ENCODE data around the gene MTMR12. TPM values are rescaled to one million over a fixed set of nuclear protein-coding genes. Genes with fewer than 3 reads are reported as not detected.
A peak's percentile ranks its signal among the peaks of the same experiment; 100 is the strongest.

Gene MTMR12
- total and polyA plus RNA-seq, 2 of the 13 experiments (the other 11 are each of a cell fraction or from before 2014, with no cell fraction given), result 23.4 to 36.6 TPM

DNA sequence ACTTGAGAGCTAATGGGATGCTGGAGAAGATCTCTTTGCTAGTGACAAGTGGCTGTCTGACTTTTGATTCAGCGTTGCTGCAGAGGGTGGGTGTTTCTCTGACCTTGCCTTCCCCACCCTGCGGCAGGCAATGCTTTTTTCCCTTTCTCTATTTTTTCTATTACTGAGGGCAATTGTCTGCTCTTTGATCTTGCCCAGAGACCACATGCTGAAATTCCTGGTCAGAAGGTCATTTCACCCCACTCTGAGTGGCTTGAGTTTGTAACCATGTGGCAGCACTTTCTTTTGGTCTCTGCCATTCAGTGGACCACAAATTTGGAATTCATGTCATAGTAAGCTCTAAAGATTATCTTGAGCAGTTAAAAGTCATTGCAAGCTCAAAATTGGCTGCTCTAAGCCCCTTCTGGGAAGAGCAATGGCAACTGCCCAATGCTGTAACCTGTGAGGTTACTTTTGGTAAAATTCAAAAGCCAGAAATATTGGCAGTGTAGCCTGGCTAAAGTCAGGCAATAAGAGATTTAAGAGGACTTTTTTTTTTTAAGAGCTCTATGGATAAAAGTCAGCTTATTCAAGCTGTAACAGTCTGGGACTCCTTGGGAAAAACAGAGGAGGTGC lies 30.4 kb upstream of the MTMR12 start (continued):
- TF ChIP-seq ZMYM2 (CRISPR knock-in tag; IDR thresholded peaks at IDR 0.05), result no peak
- TF ChIP-seq, protein P1, sequence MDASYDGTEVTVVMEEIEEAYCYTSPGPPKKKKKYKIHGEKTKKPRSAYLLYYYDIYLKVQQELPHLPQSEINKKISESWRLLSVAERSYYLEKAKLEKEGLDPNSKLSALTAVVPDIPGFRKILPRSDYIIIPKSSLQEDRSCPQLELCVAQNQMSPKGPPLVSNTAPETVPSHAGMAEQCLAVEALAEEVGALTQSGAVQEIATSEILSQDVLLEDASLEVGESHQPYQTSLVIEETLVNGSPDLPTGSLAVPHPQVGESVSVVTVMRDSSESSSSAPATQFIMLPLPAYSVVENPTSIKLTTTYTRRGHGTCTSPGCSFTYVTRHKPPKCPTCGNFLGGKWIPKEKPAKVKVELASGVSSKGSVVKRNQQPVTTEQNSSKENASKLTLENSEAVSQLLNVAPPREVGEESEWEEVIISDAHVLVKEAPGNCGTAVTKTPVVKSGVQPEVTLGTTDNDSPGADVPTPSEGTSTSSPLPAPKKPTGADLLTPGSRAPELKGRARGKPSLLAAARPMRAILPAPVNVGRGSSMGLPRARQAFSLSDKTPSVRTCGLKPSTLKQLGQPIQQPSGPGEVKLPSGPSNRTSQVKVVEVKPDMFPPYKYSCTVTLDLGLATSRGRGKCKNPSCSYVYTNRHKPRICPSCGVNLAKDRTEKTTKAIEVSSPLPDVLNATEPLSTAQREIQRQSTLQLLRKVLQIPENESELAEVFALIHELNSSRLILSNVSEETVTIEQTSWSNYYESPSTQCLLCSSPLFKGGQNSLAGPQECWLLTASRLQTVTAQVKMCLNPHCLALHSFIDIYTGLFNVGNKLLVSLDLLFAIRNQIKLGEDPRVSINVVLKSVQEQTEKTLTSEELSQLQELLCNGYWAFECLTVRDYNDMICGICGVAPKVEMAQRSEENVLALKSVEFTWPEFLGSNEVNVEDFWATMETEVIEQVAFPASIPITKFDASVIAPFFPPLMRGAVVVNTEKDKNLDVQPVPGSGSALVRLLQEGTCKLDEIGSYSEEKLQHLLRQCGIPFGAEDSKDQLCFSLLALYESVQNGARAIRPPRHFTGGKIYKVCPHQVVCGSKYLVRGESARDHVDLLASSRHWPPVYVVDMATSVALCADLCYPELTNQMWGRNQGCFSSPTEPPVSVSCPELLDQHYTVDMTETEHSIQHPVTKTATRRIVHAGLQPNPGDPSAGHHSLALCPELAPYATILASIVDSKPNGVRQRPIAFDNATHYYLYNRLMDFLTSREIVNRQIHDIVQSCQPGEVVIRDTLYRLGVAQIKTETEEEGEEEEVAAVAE (CRISPR knock-in tag; IDR thresholded peaks at IDR 0.05; ENCODE audit: borderline replicate concordance), result no peak
- peak; percentile 65 for TF ChIP-seq NCOA2 (CRISPR knock-in tag; IDR thresholded peaks at IDR 0.05)
- 0 out of 2 replicates have a peak, but pooled peaks have one; percentile 64 for TF ChIP-seq RFXAP (CRISPR knock-in tag; IDR thresholded peaks at IDR 0.05; ENCODE audit: borderline replicate concordance)
- TF ChIP-seq, protein P2, sequence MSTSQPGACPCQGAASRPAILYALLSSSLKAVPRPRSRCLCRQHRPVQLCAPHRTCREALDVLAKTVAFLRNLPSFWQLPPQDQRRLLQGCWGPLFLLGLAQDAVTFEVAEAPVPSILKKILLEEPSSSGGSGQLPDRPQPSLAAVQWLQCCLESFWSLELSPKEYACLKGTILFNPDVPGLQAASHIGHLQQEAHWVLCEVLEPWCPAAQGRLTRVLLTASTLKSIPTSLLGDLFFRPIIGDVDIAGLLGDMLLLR (CRISPR knock-in tag; IDR thresholded peaks at IDR 0.05), result no peak
- peak; percentile 70 for TF ChIP-seq ZNF614 (CRISPR knock-in tag; IDR thresholded peaks at IDR 0.05; ENCODE audit: borderline replicate concordance)
- TF ChIP-seq ZNF460 (CRISPR knock-in tag; IDR thresholded peaks at IDR 0.05; ENCODE audit: borderline replicate concordance), result no peak
- TF ChIP-seq GATAD2A (CRISPR knock-in tag; IDR thresholded peaks at IDR 0.05), result peak; percentile 66
- no peak for TF ChIP-seq ZNF652 (CRISPR knock-in tag; IDR thresholded peaks at IDR 0.05; ENCODE audit: borderline replicate concordance, low read depth)
- no peak for TF ChIP-seq NFKB2 (CRISPR knock-in tag; IDR thresholded peaks at IDR 0.05; ENCODE audit: borderline replicate concordance)
- TF ChIP-seq, protein P3, sequence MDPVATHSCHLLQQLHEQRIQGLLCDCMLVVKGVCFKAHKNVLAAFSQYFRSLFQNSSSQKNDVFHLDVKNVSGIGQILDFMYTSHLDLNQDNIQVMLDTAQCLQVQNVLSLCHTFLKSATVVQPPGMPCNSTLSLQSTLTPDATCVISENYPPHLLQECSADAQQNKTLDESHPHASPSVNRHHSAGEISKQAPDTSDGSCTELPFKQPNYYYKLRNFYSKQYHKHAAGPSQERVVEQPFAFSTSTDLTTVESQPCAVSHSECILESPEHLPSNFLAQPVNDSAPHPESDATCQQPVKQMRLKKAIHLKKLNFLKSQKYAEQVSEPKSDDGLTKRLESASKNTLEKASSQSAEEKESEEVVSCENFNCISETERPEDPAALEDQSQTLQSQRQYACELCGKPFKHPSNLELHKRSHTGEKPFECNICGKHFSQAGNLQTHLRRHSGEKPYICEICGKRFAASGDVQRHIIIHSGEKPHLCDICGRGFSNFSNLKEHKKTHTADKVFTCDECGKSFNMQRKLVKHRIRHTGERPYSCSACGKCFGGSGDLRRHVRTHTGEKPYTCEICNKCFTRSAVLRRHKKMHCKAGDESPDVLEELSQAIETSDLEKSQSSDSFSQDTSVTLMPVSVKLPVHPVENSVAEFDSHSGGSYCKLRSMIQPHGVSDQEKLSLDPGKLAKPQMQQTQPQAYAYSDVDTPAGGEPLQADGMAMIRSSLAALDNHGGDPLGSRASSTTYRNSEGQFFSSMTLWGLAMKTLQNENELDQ (CRISPR knock-in tag; IDR thresholded peaks at IDR 0.05; ENCODE audit: borderline replicate concordance), result no peak
- TF ChIP-seq NBN (conservative IDR thresholded peaks at IDR 0.05), result no peak
- TF ChIP-seq ZNF607 (CRISPR knock-in tag; IDR thresholded peaks at IDR 0.05; ENCODE audit: borderline replicate concordance), result no peak
- TF ChIP-seq GATAD1 (CRISPR knock-in tag; IDR thresholded peaks at IDR 0.05), result no peak
- TF ChIP-seq ZNF326 (CRISPR knock-in tag; IDR thresholded peaks at IDR 0.05; ENCODE audit: borderline replicate concordance), result no peak
- TF ChIP-seq CBX5 (CRISPR knock-in tag; IDR thresholded peaks at IDR 0.05; ENCODE audit: borderline replicate concordance), result peak; percentile 41; the same call in 1 of the 2 replicates
- TF ChIP-seq EHMT2 (IDR thresholded peaks at IDR 0.05; ENCODE audit: borderline replicate concordance, low read depth, low read length), result peak; percentile 75
- no peak for TF ChIP-seq REXO4 (CRISPR knock-in tag; IDR thresholded peaks at IDR 0.05; ENCODE audit: borderline replicate concordance)
- TF ChIP-seq, protein P4, sequence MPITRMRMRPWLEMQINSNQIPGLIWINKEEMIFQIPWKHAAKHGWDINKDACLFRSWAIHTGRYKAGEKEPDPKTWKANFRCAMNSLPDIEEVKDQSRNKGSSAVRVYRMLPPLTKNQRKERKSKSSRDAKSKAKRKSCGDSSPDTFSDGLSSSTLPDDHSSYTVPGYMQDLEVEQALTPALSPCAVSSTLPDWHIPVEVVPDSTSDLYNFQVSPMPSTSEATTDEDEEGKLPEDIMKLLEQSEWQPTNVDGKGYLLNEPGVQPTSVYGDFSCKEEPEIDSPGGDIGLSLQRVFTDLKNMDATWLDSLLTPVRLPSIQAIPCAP (CRISPR knock-in tag; IDR thresholded peaks at IDR 0.05; ENCODE audit: low read depth), result no peak
- no peak for TF ChIP-seq ZNF878 (CRISPR knock-in tag; IDR thresholded peaks at IDR 0.05)
- TF ChIP-seq TP53 (CRISPR knock-in tag; conservative IDR thresholded peaks at IDR 0.05), result no peak
- peak; percentile 67 for TF ChIP-seq ZBTB7B (CRISPR knock-in tag; IDR thresholded peaks at IDR 0.05)
- no peak for TF ChIP-seq ISX (CRISPR knock-in tag; conservative IDR thresholded peaks at IDR 0.05)
- no peak for TF ChIP-seq ZNF337 (CRISPR knock-in tag; IDR thresholded peaks at IDR 0.05; ENCODE audit: borderline replicate concordance, low read depth)

Measured in HepG2 (cell line).